CD4-positive, alpha-beta T cell treated with Interleukin-6 for 4 hours (primary cell): ENCODE measurements around the gene OR11A1.

Experiments used
- DNase-seq: peaks from one replicate; pipeline ENCODE4 v3.0.0-alpha.2; 2020; ENCODE audit warnings: mixed read lengths

Gene OR11A1, protein sequence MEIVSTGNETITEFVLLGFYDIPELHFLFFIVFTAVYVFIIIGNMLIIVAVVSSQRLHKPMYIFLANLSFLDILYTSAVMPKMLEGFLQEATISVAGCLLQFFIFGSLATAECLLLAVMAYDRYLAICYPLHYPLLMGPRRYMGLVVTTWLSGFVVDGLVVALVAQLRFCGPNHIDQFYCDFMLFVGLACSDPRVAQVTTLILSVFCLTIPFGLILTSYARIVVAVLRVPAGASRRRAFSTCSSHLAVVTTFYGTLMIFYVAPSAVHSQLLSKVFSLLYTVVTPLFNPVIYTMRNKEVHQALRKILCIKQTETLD

DNA sequence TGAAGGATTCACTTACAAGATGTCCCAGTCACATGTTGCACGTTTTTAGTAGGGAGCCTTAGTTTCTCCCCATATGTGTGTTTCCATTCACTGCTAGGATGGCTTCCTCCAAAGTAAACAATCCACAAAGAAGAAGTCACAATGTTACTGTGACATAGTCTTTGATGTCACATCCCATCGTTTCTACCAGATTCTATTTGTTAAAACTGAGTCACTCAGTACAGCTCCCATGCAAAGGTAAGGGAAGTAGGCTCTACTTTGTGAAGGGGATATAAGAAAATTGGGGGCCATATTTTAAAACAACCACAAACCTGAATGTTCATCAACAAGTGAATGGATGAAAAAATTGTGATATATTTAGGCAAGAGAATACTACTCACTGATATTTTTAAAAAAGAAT lies at the start of gene OR11A1, which contains the start of gene OR2H1:
Gene OR11A1, minus strand, starts transcription at position 101 of the 400 bp plus-strand sequence. CDS start 29,430 bp downstream, outside the sequence.
Gene OR2H1, plus strand, starts transcription at position 185 of the 400 bp plus-strand sequence. CDS start 4,615 bp downstream, outside the sequence.
- DNase-seq = no peak

DNA sequence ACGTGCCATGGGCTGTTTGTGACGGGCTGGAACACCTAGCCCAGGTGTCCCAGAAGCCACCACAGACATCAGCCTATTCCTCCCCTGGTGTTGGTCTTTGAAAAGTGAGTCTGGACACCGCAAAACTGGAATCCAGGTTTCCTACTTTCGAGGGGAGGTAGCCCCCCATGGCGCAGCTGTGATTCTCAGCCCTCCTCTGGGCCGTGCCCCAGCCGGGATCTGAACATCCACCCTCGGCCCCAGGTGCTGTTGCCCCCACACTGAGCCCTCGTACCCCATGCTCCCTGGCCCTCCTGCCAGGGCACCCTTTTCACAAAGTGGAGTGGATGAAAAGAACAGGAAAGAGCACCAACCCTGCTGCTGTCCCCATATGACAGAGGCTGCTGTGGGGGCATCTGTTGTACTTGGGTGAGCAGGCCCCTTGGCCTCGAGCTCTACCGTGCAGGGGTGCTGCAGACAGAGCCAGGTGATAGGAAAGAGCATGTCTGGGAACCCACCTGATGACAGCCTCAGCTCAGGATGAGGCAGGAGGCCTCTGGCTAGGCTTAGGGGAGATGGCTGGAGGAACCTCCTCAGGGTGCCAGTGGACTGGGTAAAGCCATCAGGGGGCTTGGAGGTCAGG lies 49.7 kb upstream of the OR11A1 start:
- no peak for DNase-seq

DNA sequence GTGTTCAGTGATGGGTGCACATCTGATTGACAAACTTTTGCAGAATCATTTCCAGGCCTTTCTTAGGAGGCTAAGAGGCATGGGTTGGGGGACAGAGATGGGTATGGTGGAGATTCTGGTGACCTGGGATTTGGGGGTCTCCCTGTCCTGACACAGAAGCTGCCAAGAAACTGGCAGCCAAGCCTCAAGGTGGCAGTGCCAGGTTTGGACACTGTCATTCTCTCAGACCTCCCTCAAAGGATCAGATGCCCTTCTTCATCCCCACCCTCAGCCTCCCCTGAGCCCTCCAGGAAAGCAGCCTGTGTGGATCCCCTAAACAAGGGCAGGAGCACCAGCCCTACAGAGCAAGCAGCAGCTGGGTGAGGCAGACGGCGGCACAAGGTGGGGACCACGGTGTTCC lies 48.9 kb upstream of the OR11A1 start:
- DNase-seq = no peak

DNA sequence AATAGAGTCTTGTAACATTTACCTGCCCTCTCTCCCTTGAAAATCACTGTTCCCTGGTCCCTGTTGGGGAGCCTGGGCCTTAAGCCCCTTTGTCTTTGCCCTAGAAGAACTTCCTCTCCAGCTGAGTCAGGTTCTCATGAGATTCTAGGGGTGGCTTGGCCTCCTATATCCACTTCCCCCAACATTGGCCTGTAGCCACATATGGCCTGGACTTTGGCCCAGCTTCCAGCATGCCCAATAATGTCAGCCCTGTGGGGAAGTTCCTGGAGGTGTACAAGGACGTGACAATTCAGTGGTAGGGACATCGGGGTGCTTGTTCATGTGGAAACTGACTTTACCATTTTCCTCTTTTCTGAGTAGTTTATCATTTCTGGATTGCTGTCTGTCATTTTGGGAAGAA lies 48.1 kb upstream of the OR11A1 start:
- no peak for DNase-seq

DNA sequence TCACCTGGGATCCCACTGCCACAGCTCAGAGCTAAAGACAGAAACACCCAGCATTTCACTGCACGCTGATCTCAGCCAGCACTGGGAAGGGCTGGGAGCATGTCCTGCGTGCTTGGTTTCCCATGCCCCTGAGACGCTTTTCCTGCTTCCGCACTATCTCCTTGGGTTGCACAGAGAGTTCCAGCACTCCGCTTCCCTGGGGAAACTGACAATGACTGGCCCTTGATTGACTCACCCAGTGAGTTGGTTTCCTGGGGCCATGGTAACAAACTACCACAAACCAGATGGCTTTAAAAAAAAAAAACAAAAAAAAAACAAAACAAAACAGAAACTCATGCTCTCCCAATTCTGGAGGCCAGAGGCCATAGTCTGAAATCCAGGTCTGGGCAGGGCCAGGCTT lies 45.7 kb upstream of the OR11A1 start:
- DNase-seq = no peak

DNA sequence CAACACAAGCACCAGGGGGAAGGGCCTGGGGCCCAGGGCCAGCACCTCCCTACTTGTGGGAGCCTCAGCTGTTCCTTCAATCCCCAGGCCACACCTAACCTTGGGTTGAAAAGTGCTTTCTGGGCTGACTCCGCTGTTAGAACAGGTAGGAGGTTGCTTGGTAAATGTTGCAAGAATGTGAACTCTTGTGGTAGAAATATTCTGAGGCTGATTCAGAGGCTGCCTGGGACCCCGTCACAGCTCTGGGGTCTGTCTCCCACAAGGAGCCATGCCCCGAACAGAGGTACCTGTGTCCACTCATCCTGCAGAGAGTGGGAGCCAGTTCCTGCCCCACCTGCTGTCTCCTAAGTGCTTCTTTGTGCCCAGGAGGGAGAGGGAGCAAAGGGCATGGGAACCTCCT lies 45.3 kb upstream of the OR11A1 start:
- DNase-seq = no peak

DNA sequence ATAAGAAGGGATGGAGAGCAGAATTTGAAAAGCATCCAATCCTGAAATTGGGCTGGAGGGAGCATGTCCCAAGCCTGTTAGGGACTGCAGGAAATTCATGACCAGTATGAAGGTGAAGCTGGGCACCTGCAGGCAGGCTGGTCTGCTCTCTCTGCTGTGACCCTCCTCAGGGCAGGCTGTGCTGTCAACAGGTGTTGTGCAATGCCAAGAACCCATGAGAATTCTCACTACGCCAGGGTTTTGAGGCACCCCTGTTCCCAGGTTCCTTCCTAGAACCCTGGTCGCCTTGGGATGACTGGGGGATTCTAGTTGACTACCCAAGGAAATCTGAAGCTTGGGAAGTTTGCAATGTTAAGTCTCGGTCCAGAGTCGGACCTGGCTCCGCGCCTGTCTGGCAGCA lies 44.2 kb upstream of the OR11A1 start:
- DNase-seq = no peak

DNA sequence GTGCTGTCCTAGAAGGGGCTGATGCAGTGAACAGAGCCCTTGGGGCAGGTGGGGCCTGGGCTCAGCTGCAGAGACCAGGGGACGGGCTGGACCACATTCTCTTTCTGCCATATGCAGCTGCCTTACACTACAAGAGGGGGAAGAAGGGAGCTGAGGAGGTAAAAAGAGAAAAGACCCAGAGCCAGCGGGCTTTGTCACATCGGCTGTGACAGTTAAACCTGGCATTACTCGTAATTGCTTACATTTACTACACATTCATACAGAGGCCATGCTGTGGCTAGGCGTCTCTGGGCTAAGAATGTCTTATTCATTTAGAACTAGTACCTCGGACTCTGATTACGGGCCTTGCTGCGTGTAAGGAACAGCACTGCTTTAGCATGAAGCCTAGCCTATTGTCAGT lies 43.7 kb upstream of the OR11A1 start:
- no peak for DNase-seq

DNA sequence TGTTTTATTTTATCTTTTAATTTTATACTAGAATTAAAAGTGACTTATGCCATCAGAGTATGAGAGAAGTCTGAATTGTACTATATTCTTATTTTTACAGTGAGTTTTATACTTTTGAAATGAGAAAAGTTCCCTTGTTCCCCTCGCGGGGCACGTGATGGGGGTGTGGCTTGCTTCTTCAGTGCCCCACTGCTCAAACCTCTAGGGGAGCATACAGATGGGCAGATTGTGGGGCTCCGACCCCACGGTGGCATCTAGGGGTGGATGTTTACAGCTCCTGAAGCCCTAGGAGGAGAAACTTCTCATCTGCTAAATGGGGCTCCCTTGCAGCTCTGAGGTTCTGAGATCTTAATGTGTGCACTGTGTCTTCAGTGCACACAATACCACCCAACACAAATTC lies 42.8 kb upstream of the OR11A1 start:
- DNase-seq = no peak

DNA sequence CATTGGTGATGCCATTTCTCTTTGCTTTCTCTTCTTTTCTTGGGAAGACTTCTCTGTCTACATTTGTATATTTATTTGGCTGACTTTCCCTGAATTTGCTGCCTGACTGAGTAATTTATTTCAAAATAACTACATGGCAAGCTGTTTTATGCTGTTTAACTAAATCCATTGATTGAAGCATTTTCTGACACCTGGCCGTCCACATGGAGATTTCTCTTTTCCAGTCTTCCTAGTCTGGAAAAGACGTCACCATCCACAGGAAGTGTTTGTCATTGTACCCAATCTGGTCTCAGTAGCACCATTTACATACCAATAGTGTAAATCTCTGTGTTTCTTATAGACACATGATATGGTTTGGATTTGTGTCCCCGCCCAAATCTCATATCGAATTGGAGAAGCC lies 40.1 kb upstream of the OR11A1 start:
- DNase-seq = no peak

DNA sequence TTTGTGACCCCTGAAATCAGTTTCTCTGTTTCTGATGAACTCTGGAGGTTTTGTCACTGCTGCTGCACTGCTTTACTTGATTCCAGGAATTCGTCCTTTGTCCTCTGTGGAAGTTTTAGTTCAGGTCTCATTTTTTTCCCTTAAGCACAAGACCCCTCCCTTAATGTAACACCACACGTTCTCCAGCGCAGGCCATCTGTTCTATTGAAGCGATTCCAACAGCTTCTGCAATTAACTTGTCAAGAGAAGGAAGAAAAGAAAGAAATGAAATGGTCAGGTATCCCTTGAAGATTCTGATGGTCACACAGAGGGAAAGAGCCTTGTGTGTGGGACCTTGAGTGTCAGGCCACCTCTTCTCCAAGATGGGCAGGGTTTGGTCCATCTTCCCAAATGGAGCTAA lies 38.7 kb upstream of the OR11A1 start:
- DNase-seq = no peak

DNA sequence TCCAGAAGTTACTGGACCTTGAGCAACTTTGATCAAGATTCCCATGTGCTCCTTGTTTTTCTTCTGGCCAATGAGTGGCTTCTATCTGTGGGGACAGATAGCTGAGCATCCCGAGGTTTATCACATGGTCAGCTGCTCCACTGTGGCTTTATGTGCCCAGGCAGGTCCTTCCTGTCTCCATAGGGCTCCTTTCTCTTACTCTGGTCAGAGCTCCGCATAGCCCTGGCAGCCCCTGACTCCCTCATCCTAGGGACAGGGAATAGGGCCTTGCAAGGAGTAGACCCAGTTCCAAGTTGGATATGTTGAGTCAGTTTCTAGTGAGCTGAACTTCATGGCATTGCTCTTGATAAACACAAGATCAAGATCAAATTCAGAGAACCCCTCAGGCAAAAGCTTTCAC lies 37.3 kb upstream of the OR11A1 start:
- no peak for DNase-seq

DNA sequence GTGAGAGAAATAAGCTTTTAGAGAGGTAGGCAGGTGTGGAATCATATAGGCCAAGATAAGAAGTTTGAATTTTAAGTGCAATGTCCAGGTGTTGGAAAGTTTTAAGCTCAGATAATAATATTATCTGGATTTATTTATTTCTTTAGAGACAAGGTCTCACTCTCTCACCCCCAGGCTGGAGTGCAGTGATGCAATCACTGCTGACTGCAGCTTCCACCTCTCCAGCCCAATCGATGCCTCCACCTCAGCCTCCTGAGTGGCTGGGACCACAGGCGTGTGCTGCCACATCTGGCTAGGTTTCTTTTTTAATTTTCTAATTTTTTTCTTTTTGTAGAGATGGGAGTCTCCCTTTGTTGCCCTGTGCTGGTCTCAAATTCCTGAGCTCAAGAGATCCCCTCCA lies 36.4 kb upstream of the OR11A1 start:
- no peak for DNase-seq

DNA sequence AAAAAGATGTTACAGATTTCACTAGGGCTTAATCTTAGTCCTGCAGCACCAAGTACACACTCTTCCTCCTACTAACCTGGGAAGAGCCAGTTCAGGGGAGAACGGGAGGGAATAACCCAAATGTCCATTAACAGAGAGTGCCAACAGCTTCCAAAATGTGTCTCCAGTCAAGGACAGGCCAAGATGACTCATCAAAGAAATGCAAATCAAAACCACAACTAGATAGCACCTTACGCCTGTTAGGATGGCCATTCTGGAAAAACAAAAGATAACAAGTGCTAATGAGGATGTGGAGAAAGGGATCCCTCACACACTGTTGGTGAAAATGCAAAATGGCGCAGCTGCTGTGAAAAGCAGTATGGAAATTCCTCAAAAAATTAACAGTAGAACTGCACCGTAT lies 34.7 kb upstream of the OR11A1 start:
- DNase-seq = no peak

DNA sequence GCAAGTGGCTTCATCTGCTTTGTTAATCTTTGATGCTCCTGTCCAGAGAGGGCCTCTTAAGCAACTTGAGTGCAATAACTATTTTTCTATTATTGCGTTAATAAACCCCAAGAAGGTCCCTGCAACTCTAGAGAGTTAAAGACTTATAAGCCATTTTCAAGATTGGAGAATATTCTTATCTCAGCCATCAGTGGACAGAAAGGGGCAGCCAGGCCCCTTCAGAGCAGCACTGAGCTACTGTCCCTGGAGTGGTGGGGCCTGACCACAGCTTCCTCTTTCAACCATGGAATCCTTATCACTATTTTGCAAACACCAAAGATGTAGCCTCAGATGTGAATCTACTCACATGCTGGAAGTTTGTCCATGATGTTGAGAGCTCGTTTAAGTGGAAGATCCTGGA lies 33.7 kb upstream of the OR11A1 start:
- no peak for DNase-seq

DNA sequence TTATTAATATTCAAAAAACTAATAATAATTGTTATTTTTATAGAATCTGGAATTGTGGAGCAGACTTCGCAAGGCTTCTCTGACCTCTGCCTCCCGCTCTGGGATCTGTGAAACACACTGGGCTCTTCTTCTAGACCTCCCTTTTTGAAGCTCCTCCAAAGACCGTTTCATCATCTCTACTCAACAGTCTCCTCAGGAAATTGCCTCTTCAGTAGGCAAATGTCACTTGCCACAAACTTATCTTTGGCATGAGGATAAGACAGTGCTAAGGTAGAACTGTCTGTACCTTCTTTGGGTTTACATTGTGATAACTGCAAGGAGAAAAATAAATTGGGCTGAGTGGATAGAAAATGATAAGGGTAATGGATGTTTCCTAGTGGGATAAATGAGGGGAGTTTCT lies 33.2 kb upstream of the OR11A1 start:
- no peak for DNase-seq

DNA sequence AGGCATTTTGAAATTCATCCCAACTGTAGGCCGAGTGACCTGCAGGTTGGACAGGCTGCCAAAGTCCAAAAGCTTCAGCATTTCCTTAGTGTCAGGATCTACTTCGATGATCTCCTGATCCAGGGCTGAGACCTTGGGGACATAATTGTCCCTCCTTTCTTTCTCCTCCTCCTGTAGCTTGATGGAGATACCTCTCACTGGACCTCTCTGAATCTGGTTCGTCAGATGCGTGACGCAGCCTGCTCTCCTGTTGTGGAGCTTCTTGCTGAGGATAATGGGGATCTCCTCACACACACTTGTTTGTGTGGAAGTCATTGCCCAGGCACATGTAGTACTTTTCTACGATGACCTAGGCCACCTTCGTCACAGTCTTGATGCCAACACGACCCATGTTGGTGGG lies 32.4 kb upstream of the OR11A1 start:
- no peak for DNase-seq

DNA sequence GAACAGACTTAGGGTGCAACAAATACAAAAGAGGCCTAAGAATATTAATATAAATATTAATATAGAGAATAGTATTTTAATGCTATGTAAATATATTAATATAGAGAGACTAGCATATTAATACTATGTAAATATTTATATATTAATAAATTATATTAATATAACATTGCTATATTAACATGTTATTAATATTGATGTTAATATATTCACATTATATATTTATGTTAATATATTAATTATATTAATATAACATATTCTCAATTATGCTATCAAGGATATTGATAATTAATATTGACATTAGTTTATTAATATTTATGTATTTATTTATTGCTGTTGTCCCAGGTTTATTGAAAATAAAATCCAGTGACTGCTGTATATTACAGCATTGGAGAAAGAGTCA lies 32.0 kb upstream of the OR11A1 start:
- no peak for DNase-seq

DNA sequence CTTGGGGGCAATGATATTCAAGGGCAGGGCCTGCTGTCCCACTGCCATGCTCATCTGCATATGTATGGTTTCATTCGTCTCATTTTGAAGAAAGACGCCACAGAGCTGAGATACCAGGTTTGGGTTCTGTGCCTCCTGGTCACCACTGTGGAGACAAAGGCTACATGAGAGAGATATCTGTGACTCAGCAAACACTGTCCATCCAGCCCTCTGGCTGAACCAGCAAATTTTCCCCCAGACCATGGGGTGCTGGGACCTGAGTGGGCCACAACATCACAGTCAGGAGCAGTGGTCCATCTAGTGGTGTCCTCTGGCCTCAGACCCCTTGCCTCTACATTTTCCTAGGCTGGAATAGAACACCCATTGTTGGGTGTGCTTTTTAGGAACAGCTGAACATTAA lies 30.8 kb upstream of the OR11A1 start, which contains the start of gene MAS1L:
Gene MAS1L, minus strand, starts transcription at position 297 of the 400 bp plus-strand sequence. Its CDS starts 54 bp downstream, at position 243.
- no peak for DNase-seq

DNA sequence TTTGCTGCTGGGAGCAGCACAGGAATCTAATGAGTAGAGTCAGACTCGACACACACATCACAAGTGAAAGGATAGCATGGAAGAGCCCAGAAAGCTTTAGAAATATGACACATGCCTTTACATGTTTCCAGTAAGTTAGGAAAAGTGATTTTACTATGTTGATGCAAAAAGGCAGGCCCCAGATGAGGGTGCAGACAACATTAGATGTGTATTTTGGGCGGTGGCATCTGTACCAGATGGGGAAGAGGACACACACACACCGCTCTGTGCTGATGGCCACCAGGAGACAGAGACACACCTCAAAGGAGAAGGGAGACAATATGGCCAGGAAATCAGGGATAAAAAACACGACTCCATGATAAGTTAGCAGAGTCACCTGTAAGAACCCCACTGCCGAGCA lies 30.3 kb upstream of the OR11A1 start:
- no peak for DNase-seq

DNA sequence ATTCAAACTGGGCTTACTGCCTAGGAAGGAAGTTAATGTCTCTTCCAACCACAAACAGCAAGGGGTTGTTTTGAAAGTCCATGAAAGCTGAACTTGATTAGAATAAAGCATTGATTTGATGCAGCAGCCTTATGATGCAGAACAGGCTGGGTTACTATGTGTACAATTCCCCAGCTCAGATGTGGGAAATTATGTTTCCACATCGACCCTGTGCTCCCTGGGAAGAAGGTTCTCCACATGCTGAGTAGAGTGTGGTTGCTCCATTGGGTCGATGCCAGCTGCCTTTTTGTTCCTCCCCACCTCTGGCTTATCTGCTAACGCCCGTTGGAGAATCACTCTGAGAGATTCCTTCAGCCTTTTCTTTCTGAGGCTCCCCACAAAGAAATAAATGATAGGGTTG lies 29.7 kb upstream of the OR11A1 start:
- DNase-seq = no peak

DNA sequence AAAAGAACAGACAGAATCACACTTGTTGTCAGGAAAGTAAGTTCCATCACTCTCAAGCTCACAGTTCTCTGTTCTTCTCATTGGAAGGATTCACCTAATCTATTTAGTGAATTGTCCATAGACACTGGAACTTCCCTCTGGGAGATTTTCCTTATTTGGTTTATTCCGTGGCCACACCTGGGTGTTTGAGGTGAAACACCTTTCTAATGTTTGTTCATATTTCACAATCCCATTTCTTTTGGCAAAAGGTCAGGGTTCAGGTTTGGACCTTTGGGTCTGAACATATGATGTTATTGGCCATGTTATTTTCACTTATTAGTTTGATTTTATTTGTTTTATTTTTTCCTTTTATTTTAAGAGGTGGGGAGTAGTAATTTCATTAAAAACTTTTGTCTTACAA lies 26.9 kb upstream of the OR11A1 start:
- no peak for DNase-seq

DNA sequence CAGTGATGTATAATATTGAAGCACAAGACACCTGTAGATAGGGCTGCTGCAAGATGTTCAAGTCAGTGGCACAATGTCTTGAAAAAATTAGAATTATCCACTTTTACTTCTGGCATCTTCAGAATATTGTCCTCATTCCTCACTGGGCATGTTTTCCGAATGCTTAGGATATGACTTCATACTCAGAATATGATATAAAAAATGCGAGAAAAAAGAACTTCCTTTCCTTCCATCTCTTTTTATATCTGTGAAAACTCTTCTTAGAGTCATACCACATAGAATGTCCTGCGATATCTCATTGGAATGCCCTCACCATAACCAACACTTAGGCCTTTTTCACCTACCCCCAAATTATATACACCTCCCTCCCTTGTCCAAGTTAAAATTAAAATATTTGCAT lies 26.3 kb upstream of the OR11A1 start:
- no peak for DNase-seq

DNA sequence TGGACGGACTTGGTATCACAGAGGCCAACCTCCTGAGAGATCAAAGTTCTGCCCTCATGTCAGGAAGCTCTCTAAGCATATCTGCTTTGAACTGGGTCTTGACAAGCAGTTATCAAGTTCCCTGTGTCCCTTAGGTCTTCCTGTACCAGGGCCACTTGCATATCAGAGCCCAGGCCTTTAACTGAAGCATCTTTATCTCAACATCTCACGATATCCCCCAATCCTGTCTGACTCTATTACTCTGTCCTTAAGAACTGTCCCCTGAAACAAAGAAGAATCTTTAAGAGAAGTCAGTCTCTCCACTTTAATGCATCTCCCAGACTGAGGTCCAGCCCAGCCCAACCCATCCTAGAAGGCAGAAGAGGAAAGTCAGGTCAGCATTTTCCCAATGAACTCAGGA lies 22.7 kb upstream of the OR11A1 start:
- no peak for DNase-seq

DNA sequence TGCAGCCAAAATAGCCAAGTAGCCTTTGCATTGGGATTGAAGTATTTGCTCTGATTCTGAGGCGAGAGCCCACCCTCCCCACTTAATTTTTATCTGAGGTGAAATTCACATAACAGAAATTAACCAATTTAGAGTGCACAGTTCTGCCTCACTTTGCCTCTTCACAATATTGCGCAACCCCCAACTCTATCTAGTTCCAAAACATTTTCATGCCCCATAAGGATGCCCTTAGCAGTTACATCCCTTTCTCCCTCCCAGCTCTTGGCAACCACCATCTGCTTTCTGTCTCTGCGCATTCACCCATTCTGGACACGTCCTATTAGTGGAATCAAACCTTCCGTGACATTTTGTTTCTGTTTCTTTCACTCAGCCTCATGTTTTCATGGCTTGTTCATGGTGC lies 21.9 kb upstream of the OR11A1 start:
- no peak for DNase-seq
